Liver (tissue), 9 donors: ENCODE data around the gene S100A5. TPM values are rescaled to one million over a fixed set of nuclear protein-coding genes. Genes with fewer than 3 reads are reported as not detected.
A peak's percentile ranks its signal among the peaks of the same experiment; 100 is the strongest.

Experiments used
- DNase-seq: peaks from one replicate; pipeline ENCODE4 v3.0.0-alpha.2; 2017; ENCODE audit warnings: low spot score
- H3K27ac ChIP-seq, 2 donors: one replicate each; pipeline ENCODE4 v1.7.0; 2013; ENCODE audit warnings: inconsistent platforms in 2 of 2, low read length in 2 of 2, control low read depth in 1 of 2, low read depth in 1 of 2, mild to moderate bottlenecking in 1 of 2
- H3K27me3 ChIP-seq, 4 donors: one replicate each; pipeline versions ENCODE4 v1.6.1 to v1.7.0; 2013; ENCODE audit warnings: low read length in 3 of 4, inconsistent platforms in 1 of 4, mild to moderate bottlenecking in 1 of 4, moderate library complexity in 1 of 4; ENCODE audit not compliant: control insufficient read depth in 4 of 4, insufficient read depth in 4 of 4
- H3K36me3 ChIP-seq, 4 donors: one replicate each; pipeline versions ENCODE4 v1.6.1 to v1.7.0; 2013; ENCODE audit warnings: low read length in 3 of 4, mild to moderate bottlenecking in 3 of 4, low read depth in 1 of 4, moderate library complexity in 1 of 4; ENCODE audit not compliant: control insufficient read depth in 4 of 4, insufficient read depth in 3 of 4
- H3K4me1 ChIP-seq, 4 donors: one replicate each; pipeline versions ENCODE4 v1.6.1 to v1.7.0; 2013; ENCODE audit warnings: low read length in 3 of 4, mild to moderate bottlenecking in 3 of 4, moderate library complexity in 1 of 4; ENCODE audit not compliant: control insufficient read depth in 4 of 4, insufficient read depth in 4 of 4
- H3K4me3 ChIP-seq, 3 donors: one replicate each; pipeline versions ENCODE4 v1.6.1 to v1.7.0; 2013; ENCODE audit warnings: low read length in 3 of 3, control low read depth in 1 of 3, low read depth in 1 of 3, mild to moderate bottlenecking in 1 of 3
- H3K9ac ChIP-seq, 2 donors: one replicate each; pipeline ENCODE4 v1.7.0; 2013; ENCODE audit warnings: low read length in 2 of 2, mild to moderate bottlenecking in 2 of 2, moderate library complexity in 2 of 2, control low read depth in 1 of 2, low read depth in 1 of 2
- H3K9me3 ChIP-seq, 4 donors: one replicate each; pipeline versions ENCODE4 v1.6.1 to v1.7.0; 2013; ENCODE audit warnings: low read length in 3 of 4; ENCODE audit not compliant: control insufficient read depth in 4 of 4
- EGR1 ChIP-seq, 2 donors: IDR thresholded peaks; 2 replicates each; pipeline ENCODE4 v1.6.1; 2016 to 2018; ENCODE audit warnings: antibody characterized with exemption in 2 of 2, low read depth in 2 of 2
- FOXA1 ChIP-seq: IDR thresholded peaks from 2 replicates; pipeline ENCODE4 v1.6.1; 2016; ENCODE audit warnings: antibody characterized with exemption
- FOXA2 ChIP-seq: IDR thresholded peaks from 2 replicates; pipeline ENCODE4 v1.6.1; 2016; ENCODE audit warnings: antibody characterized with exemption
- GABPA ChIP-seq, 2 donors: IDR thresholded peaks in 1 of 2; conservative IDR thresholded peaks in 1 of 2; 2 replicates each; pipeline ENCODE4 v1.6.1; 2016; ENCODE audit warnings: antibody characterized with exemption in 2 of 2, mild to moderate bottlenecking in 1 of 2, moderate library complexity in 1 of 2
- HNF4A ChIP-seq, 2 donors: conservative IDR thresholded peaks; 2 replicates each; pipeline ENCODE4 v1.6.1; 2016; ENCODE audit warnings: antibody characterized with exemption in 2 of 2, mild to moderate bottlenecking in 2 of 2
- JUND ChIP-seq, 2 donors: IDR thresholded peaks; 2 replicates each; pipeline ENCODE4 v1.6.1; 2016; ENCODE audit warnings: antibody characterized with exemption in 2 of 2
- RAD21 ChIP-seq, 2 donors: IDR thresholded peaks; 2 replicates each; pipeline ENCODE4 v1.6.1; 2016; ENCODE audit warnings: antibody characterized with exemption in 2 of 2, mild to moderate bottlenecking in 2 of 2
- TAF1 ChIP-seq: conservative IDR thresholded peaks from 2 replicates; pipeline ENCODE4 v1.6.1; 2016; ENCODE audit warnings: antibody characterized with exemption, mild to moderate bottlenecking
- YY1 ChIP-seq: IDR thresholded peaks from 2 replicates; pipeline ENCODE4 v1.6.1; 2016; ENCODE audit warnings: antibody characterized with exemption, mild to moderate bottlenecking
- WGBS: extraction: QIAGEN DNeasy Blood & Tissue Kit; methylation state at CpG from one replicate; pipeline ENCODE4 v1.1.7; 2013; 5-methylcytosine and 5-hydroxymethylcytosine counted together
- polyA plus RNA-seq, 2 donors: library from polyadenylated mRNA; stranded (reverse) in 1 of 2; unstranded in 1 of 2; fragments of 200-250 nt in 1 of 2; fragments of >200 nt in 1 of 2; fragmentation: Nextera tagmentation in 1 of 2; extraction: Ambion mirVana in 1 of 2; gene quantifications; one replicate each; pipeline versions ENCODE4 v1.2.1 to v1.2.3, GENCODE V29; 2013 to 2015
- total RNA-seq, 2 donors: library from RNA; depleted of rRNA; stranded (reverse); fragments of >200 nt; gene quantifications; one replicate each; pipeline ENCODE4 v1.2.3, GENCODE V29; 2014
- TF ChIP-seq, protein P1 (sequence below): IDR thresholded peaks from 2 replicates; pipeline ENCODE4 v1.6.1; 2016; ENCODE audit warnings: antibody characterized with exemption, mild to moderate bottlenecking
- TF ChIP-seq, protein P2 (sequence below): IDR thresholded peaks from 2 replicates; pipeline ENCODE4 v1.6.1; 2016; ENCODE audit warnings: antibody characterized with exemption
- donor health status: healthy.
- donor health status: healthy.
- donor health status: healthy.
- donor health status: healthy.
- donor health status: healthy.

S100A5 gene
- total and polyA plus RNA-seq, 4 donors, result not detected

DNA sequence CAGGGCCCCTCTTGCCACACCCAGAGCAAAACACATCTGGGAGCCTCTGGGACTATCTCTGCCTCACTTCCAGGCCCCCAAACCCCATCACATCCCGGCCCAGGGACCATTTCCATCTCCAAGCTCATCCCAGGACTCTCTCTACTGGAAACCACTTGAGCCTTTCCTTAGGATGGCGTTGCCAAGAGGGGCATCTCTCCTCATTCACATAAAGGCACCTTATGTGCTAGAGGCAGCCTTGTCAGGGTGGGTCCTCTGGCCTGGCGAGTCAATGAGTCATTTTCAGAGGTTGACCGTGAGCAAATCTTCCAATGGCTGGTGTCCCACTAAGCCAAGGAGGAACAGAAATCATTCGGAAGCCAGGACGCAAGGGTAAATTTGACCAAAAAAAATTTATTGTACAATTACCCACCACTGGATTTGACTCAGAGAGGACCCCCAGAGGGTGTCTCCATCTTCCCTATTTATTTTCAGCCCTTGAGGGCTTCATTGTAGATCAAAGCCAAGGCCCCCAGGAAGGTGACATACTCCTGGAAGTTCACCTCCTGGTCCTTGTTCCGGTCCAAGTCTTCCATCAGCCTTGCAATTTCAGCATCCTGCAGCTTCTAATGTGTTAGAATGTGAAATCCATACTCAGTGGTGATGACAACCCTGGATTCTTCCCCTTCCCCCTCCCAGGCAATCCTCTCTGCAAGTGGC is 6.4 kb downstream of the S100A5 start:
- Histone ChIP-seq H3K36me3 (no peaks in the 10 kb centered on the region), H3K9me3 (no peaks in the 10 kb centered on the region), H3K4me3 (no peak overlapping the region), H3K27ac (peak overlapping the region in 1 of 2 donors; percentile 41), H3K9ac (no peak overlapping the region), H3K27me3 (peaks cover 0 to 6% (median 4%) of the 10 kb centered on the region in 4 donors), H3K4me1 (peaks cover 0 to 4% (median 2%) of the 10 kb centered on the region in 4 donors)
- 83% methylated on average over 7 of the region's 7 CpGs for WGBS
- DNase-seq, result peak; percentile 32
- TF ChIP-seq HNF4A (conservative IDR thresholded peaks at IDR 0.05) (no peak), JUND (IDR thresholded peaks at IDR 0.05) (no peak), YY1 (no peak), EGR1 (IDR thresholded peaks at IDR 0.05; ENCODE audit: low read depth in 2 of 2) (no peak), FOXA2 (no peak), RAD21 (IDR thresholded peaks at IDR 0.05) (no peak), TAF1 (no peak), FOXA1 (no peak), GABPA (IDR thresholded peaks at IDR 0.05 in 1 of 2, conservative IDR thresholded peaks at IDR 0.05 in 1 of 2) (no peak)

DNA sequence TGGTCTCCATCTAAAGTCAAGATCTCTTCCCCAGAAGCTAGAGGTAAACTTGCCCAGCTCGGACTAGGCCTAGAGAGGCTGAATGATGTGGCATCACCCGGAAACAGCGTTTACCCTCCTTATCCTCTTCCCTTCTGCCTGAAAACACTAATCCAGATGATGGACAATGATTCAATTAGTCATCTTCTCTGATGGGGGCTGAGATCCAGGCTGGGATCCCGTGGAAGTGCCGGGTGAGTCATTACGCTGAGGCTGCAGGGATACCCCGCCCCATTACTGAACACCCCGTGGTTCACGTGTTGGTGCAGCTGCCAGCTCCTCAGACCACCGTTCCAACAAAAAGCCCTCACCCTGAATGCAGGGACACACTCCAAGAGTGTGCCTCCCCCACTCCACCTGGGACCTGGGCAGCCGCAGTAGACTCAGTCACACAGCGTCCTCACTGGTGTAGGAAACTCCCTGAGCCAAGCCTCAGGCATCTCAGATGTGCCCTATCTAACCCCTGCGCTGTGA is 7.0 kb downstream of the S100A5 start:
- Histone ChIP-seq H3K9me3 (no peaks in the 10 kb centered on the region), H3K4me1 (peaks cover 0 to 4% (median 2%) of the 10 kb centered on the region in 4 donors), H3K36me3 (no peaks in the 10 kb centered on the region), H3K4me3 (no peak overlapping the region), H3K27me3 (peaks cover 0 to 6% (median 4%) of the 10 kb centered on the region in 4 donors), H3K27ac (peak overlapping the region in 1 of 2 donors; percentile 41), H3K9ac (no peak overlapping the region)
- TF ChIP-seq, protein P1, sequence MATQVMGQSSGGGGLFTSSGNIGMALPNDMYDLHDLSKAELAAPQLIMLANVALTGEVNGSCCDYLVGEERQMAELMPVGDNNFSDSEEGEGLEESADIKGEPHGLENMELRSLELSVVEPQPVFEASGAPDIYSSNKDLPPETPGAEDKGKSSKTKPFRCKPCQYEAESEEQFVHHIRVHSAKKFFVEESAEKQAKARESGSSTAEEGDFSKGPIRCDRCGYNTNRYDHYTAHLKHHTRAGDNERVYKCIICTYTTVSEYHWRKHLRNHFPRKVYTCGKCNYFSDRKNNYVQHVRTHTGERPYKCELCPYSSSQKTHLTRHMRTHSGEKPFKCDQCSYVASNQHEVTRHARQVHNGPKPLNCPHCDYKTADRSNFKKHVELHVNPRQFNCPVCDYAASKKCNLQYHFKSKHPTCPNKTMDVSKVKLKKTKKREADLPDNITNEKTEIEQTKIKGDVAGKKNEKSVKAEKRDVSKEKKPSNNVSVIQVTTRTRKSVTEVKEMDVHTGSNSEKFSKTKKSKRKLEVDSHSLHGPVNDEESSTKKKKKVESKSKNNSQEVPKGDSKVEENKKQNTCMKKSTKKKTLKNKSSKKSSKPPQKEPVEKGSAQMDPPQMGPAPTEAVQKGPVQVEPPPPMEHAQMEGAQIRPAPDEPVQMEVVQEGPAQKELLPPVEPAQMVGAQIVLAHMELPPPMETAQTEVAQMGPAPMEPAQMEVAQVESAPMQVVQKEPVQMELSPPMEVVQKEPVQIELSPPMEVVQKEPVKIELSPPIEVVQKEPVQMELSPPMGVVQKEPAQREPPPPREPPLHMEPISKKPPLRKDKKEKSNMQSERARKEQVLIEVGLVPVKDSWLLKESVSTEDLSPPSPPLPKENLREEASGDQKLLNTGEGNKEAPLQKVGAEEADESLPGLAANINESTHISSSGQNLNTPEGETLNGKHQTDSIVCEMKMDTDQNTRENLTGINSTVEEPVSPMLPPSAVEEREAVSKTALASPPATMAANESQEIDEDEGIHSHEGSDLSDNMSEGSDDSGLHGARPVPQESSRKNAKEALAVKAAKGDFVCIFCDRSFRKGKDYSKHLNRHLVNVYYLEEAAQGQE, result no peak
- TF ChIP-seq JUND (IDR thresholded peaks at IDR 0.05) (no peak), EGR1 (IDR thresholded peaks at IDR 0.05; ENCODE audit: low read depth in 2 of 2) (no peak), HNF4A (conservative IDR thresholded peaks at IDR 0.05) (no peak)
- TF ChIP-seq, protein P2, sequence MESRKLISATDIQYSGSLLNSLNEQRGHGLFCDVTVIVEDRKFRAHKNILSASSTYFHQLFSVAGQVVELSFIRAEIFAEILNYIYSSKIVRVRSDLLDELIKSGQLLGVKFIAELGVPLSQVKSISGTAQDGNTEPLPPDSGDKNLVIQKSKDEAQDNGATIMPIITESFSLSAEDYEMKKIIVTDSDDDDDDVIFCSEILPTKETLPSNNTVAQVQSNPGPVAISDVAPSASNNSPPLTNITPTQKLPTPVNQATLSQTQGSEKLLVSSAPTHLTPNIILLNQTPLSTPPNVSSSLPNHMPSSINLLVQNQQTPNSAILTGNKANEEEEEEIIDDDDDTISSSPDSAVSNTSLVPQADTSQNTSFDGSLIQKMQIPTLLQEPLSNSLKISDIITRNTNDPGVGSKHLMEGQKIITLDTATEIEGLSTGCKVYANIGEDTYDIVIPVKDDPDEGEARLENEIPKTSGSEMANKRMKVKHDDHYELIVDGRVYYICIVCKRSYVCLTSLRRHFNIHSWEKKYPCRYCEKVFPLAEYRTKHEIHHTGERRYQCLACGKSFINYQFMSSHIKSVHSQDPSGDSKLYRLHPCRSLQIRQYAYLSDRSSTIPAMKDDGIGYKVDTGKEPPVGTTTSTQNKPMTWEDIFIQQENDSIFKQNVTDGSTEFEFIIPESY, result no peak
- 74% methylated on average over 13 of the region's 13 CpGs for WGBS
- no peak for DNase-seq
